ENCODE results near the gene PSMG3.

Gene PSMG3

GRCh38 chr7:1550005-1550845 is 19.6 kb downstream of the PSMG3 start:
- POLR2A ChIA-PET: no interaction called here
- TF ChIP-seq ZNF621 (tag by site-specific recombination; IDR thresholded peaks at IDR 0.05) (no peak), ZIC2 (tag by site-specific recombination; IDR thresholded peaks at IDR 0.05) (peak; percentile 55)
- H3K4me3 ChIP-seq (ENCODE audit: low read depth, low read length): no peak overlapping the region
- no peaks in the 10 kb centered on the region for H3K36me3 ChIP-seq (ENCODE audit: control insufficient read depth in 2 of 2, insufficient read depth in 1 of 2, low read length in 2 of 2)
- CTCF ChIA-PET: no interaction called here
- no peaks in the 10 kb centered on the region for H3K4me1 ChIP-seq (ENCODE audit: control insufficient read depth, insufficient read depth, low read length)
- no peaks in the 10 kb centered on the region for H3K9me3 ChIP-seq (ENCODE audit: control insufficient read depth, insufficient read depth, low read depth, low read length)
- H3K27ac ChIP-seq (ENCODE audit: extremely low read depth, low read depth, low read length): no peak overlapping the region

- TF ChIP-seq ZNF280D (tag by site-specific recombination; IDR thresholded peaks at IDR 0.05) (no peak), PBX3 (CRISPR knock-in tag; IDR thresholded peaks at IDR 0.05) (no peak), SP2 (tag by site-specific recombination; IDR thresholded peaks at IDR 0.05) (no peak), ZNF658 (tag by site-specific recombination; IDR thresholded peaks at IDR 0.05) (no peak), ZNF335 (tag by site-specific recombination; conservative IDR thresholded peaks at IDR 0.05) (no peak), ZNF76 (tag by site-specific recombination; IDR thresholded peaks at IDR 0.05; ENCODE audit: borderline replicate concordance, low read depth) (no peak), PRDM4 (tag by site-specific recombination; IDR thresholded peaks at IDR 0.05) (no peak), ZNF350 (tag by site-specific recombination; IDR thresholded peaks at IDR 0.05) (no peak)
- Histone ChIP-seq H3K36me3 (ENCODE audit: control insufficient read depth in 2 of 2, insufficient read depth in 1 of 2, low read length in 2 of 2) (no peaks in the 10 kb centered on the region), H3K27ac (ENCODE audit: extremely low read depth, low read depth, low read length) (no peak overlapping the region), H3K4me1 (ENCODE audit: control insufficient read depth, insufficient read depth, low read length) (no peaks in the 10 kb centered on the region), H3K4me3 (ENCODE audit: low read depth, low read length) (no peak overlapping the region), H3K9me3 (ENCODE audit: control insufficient read depth, insufficient read depth, low read depth, low read length) (no peaks in the 10 kb centered on the region)
- ChIA-PET POLR2A (no interaction called here), CTCF (interaction anchor here (0.6 kb wide), 1 partner anchor 16 kb away, joined by 3 read pairs; no protein-coding TSS in a partner anchor)
These were observed 20.4 kb downstream of the PSMG3 start for GRCh38 chr7:1549357-1550004.

GRCh38 chr7:1548944-1549343 is 20.9 kb downstream of the PSMG3 start:
- Histone ChIP-seq H3K9me3 (ENCODE audit: control insufficient read depth, insufficient read depth, low read depth, low read length) (no peaks in the 10 kb centered on the region), H3K4me3 (ENCODE audit: low read depth, low read length) (no peak overlapping the region), H3K4me1 (ENCODE audit: control insufficient read depth, insufficient read depth, low read length) (no peaks in the 10 kb centered on the region), H3K27ac (ENCODE audit: extremely low read depth, low read depth, low read length) (no peak overlapping the region), H3K36me3 (ENCODE audit: control insufficient read depth in 2 of 2, insufficient read depth in 1 of 2, low read length in 2 of 2) (no peaks in the 10 kb centered on the region)
- ChIA-PET CTCF (interaction anchor here (0.6 to 2.2 kb wide), 3 partner anchors 9 to 23 kb away, joined by 3 to 6 read pairs (median 3); no protein-coding TSS in a partner anchor), POLR2A (no interaction called here)
- no peak for TF ChIP-seq ZNF596 (tag by site-specific recombination; IDR thresholded peaks at IDR 0.05)
- no peak for TF ChIP-seq ZNF433 (tag by site-specific recombination; IDR thresholded peaks at IDR 0.05; ENCODE audit: low read depth)
- TF ChIP-seq ZNF138 (tag by site-specific recombination; IDR thresholded peaks at IDR 0.05; ENCODE audit: borderline replicate concordance): no peak
- TF ChIP-seq KLF17 (tag by site-specific recombination; IDR thresholded peaks at IDR 0.05): no peak
- TF ChIP-seq ZNF132 (tag by site-specific recombination; IDR thresholded peaks at IDR 0.05; ENCODE audit: borderline replicate concordance): no peak
- TF ChIP-seq ZNF416 (tag by site-specific recombination; IDR thresholded peaks at IDR 0.05): no peak
- TF ChIP-seq ZSCAN5A (tag by site-specific recombination; IDR thresholded peaks at IDR 0.05): no peak
- no peak for TF ChIP-seq KLF16 (tag by site-specific recombination; IDR thresholded peaks at IDR 0.05)
- no peak for TF ChIP-seq SCRT2 (tag by site-specific recombination; IDR thresholded peaks at IDR 0.05)

Measured in HEK293 (cell line).